Stimulated activated CD8-positive, alpha-beta memory T cell treated with anti-CD3 and anti-CD28 coated beads, Interleukin-4, amount 100 ng/mL, for 1 hour (primary cell): ENCODE measurements around the gene MALL.
"Not testable (repeated sequence)": the region's sequence is repeated elsewhere in the genome, so short reads cannot be mapped to it uniquely, and the experiment has no call there.

Source experiments
- DNase-seq, 2 donors: peaks; one replicate each; pipeline ENCODE4 v3.0.0-alpha.2; 2020; ENCODE audit warnings: low read depth in 2 of 2, low spot score in 1 of 2

The MALL gene

GRCh38 chr2:110099038-110099425 is 16.6 kb downstream of the MALL start:
- no peak for DNase-seq

- DNase-seq, result no peak
Measured at GRCh38 chr2:110097506-110098220, 18.0 kb downstream of the MALL start.

- DNase-seq, result no peak
Measured at GRCh38 chr2:110095994-110096633, 19.5 kb downstream of the MALL start.

- not testable (repeated sequence) for DNase-seq
Measured at GRCh38 chr2:110094884-110095534, 20.6 kb downstream of the MALL start.

GRCh38 chr2:110093924-110094323 is 21.7 kb downstream of the MALL start:
- not testable (repeated sequence) for DNase-seq

GRCh38 chr2:110090164-110090563 is 25.5 kb downstream of the MALL start:
- DNase-seq, result not testable (repeated sequence)

- not testable (repeated sequence) for DNase-seq
Measured at GRCh38 chr2:110083757-110084156, 31.9 kb downstream of the MALL start.

- not testable (repeated sequence) for DNase-seq
Measured at GRCh38 chr2:110083162-110083561, 32.5 kb downstream of the MALL start.

- DNase-seq, result not testable (repeated sequence)
Measured at GRCh38 chr2:110078104-110078503, 37.5 kb downstream of the MALL start.

- not testable (repeated sequence) for DNase-seq
Measured at GRCh38 chr2:110075896-110076295, 39.7 kb downstream of the MALL start.

GRCh38 chr2:110069869-110070268 is 45.8 kb downstream of the MALL start:
- not testable (repeated sequence) for DNase-seq

GRCh38 chr2:110068153-110068552 is 47.5 kb downstream of the MALL start:
- not testable (repeated sequence) for DNase-seq

GRCh38 chr2:110062332-110062731 is 53.3 kb downstream of the MALL start:
- not testable (repeated sequence) for DNase-seq

GRCh38 chr2:110060550-110060949 is 55.1 kb downstream of the MALL start:
- DNase-seq, result not testable (repeated sequence)

- not testable (repeated sequence) for DNase-seq
Measured at GRCh38 chr2:110059694-110060358, 55.8 kb downstream of the MALL start.

GRCh38 chr2:110059009-110059693 is 56.5 kb downstream of the MALL start:
- DNase-seq, result not testable (repeated sequence)

- not testable (repeated sequence) for DNase-seq
Measured at GRCh38 chr2:110058034-110058433, 57.6 kb downstream of the MALL start.

- DNase-seq, result not testable (repeated sequence)
Measured at GRCh38 chr2:110055819-110056408, 59.7 kb downstream of the MALL start.

GRCh38 chr2:110054521-110055407 is 60.9 kb downstream of the MALL start:
- DNase-seq, result not testable (repeated sequence)
